ENCODE measurements around the gene PON1. TPM values are rescaled to one million over a fixed set of nuclear protein-coding genes. Genes with fewer than 3 reads are reported as not detected.

Gene PON1
- total and polyA plus RNA-seq, 12 donors = 0.54 to 103 (median 5.4) TPM; not detected in 2

DNA sequence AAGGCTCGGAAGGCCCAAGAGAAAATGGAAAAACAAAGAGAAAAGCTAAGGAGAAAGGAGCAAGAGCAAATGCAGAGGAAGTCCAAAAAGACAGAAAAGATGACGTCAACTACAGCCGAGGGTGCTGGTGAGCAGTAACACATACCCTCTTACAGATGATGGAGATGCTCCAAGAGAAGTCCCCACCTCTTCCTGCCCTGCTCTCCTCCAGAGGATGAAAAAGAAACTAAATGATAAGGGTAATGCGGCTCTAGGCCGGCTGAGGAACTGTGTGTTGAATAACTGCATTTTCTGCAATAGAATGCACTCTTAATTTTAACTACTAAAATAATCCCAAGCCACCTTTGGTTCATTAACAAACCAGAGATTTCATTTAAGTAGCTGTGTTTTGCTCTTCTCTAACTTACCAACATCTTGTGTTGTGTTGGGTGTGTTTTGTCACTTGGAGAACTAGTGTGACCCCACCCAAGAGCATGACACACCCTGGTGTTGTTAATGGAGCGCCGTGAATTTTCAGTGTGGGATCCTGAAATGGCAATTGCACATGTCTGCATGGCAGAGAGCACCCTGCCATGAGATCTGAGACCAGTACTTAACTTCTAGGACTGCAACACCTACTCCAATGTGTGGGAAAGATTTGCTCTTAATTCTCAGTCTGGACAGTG, 34.0 kb downstream of the PON1 start:
- WGBS, 4 donors = 92 to 99% (median 96%) methylated on average over 7 of the region's 7 CpGs
- H3K27me3 ChIP-seq = no peaks in the 10 kb centered on the region
- no peaks in the 10 kb centered on the region for H3K9me3 ChIP-seq (replicated peaks in 1 of 3)
- no peak overlapping the region for H3K27ac ChIP-seq
- no peaks in the 10 kb centered on the region for H3K4me1 ChIP-seq (replicated peaks in 1 of 2)
- TF ChIP-seq, protein P1, sequence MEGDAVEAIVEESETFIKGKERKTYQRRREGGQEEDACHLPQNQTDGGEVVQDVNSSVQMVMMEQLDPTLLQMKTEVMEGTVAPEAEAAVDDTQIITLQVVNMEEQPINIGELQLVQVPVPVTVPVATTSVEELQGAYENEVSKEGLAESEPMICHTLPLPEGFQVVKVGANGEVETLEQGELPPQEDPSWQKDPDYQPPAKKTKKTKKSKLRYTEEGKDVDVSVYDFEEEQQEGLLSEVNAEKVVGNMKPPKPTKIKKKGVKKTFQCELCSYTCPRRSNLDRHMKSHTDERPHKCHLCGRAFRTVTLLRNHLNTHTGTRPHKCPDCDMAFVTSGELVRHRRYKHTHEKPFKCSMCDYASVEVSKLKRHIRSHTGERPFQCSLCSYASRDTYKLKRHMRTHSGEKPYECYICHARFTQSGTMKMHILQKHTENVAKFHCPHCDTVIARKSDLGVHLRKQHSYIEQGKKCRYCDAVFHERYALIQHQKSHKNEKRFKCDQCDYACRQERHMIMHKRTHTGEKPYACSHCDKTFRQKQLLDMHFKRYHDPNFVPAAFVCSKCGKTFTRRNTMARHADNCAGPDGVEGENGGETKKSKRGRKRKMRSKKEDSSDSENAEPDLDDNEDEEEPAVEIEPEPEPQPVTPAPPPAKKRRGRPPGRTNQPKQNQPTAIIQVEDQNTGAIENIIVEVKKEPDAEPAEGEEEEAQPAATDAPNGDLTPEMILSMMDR (IDR thresholded peaks at IDR 0.05) = no peak
- no peak for TF ChIP-seq POLR2A (IDR thresholded peaks at IDR 0.05)
- no peak overlapping the region for H3K4me3 ChIP-seq
- H3K36me3 ChIP-seq (replicated peaks in 1 of 2) = no peaks in the 10 kb centered on the region
- intact Hi-C loops (cut with DNase I) = no loop called here
- DNase-seq = no peak

DNA sequence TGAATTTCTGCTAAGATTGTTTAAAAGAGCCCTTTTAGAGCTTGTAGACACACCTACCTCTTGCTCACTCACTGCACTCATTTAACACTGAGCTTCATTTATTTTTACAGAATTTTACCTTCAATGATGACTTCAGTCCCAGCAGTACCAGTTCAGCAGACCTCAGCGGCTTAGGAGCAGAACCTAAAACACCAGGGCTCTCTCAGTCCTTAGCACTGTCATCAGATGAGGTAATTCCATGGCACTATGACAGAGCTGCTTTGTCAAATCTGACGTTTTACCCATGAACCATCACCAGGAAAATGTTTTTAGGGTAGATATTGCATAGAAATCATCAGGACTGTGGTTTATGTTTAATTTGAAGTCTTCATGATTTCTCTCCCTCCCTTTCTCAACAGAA, 38.2 kb downstream of the PON1 start:
- TF ChIP-seq, protein P1 (IDR thresholded peaks at IDR 0.05) = no peak
- no peak for TF ChIP-seq POLR2A (IDR thresholded peaks at IDR 0.05)
- Histone ChIP-seq H3K4me3 (no peak overlapping the region), H3K27me3 (no peaks in the 10 kb centered on the region), H3K36me3 (replicated peaks in 1 of 2) (no peaks in the 10 kb centered on the region), H3K27ac (no peak overlapping the region), H3K4me1 (replicated peaks in 1 of 2) (no peaks in the 10 kb centered on the region), H3K9me3 (replicated peaks in 1 of 3) (no peaks in the 10 kb centered on the region)
- 62 to 76% (median 66%) methylated on average over 2 of the region's 2 CpGs for WGBS, 4 donors
- no peak for DNase-seq
- intact Hi-C loops (cut with DNase I) = no loop called here

DNA sequence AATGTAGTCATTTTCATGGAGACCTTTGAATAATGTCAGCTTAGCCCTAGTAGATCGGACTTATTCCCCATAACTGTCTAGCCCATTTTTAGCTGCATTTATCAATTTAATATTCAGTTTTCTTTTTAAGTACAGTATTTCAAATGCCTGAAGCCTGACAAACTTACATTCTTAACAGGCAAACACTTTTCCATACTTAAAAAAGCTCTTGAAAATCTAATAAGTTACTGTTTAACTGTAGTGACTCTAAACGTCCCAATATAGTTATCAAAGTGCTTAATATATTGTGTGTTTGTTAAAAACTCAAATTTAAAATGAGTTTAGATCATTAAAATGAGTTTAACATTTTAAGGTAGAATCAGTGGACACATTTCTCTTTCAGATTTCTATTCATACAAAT, 44.9 kb downstream of the PON1 start:
- intact Hi-C loops (cut with DNase I) = no loop called here
- 69 to 80% (median 75%) methylated on average over 2 of the region's 2 CpGs for WGBS, 4 donors
- no peaks in the 10 kb centered on the region for H3K36me3 ChIP-seq (replicated peaks in 1 of 2)

DNA sequence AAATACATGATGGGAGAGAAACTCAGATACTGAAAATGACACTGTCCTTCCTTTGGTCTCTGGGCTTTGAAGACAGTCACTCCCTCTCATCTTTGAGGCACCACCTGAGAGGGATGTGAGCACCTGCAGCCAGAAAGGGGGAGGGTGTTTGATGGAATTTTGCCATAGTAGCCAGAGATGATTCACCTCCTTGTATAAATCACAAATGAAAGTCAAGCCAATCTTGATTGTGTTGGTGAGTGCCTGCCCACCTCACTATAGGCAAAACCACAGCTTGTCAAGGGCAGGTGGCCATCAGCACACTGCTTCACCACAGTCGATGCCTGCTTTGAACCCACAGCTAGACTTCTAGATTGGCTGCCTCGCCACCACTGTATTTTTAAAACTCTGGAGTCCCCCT, 48.2 kb downstream of the PON1 start:
- Histone ChIP-seq H3K27me3 (no peaks in the 10 kb centered on the region), H3K4me3 (no peak overlapping the region), H3K9me3 (replicated peaks in 1 of 3) (no peaks in the 10 kb centered on the region), H3K27ac (no peak overlapping the region), H3K36me3 (replicated peaks in 1 of 2) (no peaks in the 10 kb centered on the region), H3K4me1 (replicated peaks in 1 of 2) (no peaks in the 10 kb centered on the region)
- intact Hi-C loops (cut with DNase I) = no loop called here
- DNase-seq = peak in 2 of 7 donors; percentile 14 to 19
- TF ChIP-seq, protein P1 (IDR thresholded peaks at IDR 0.05) = no peak
- TF ChIP-seq POLR2A (IDR thresholded peaks at IDR 0.05) = no peak
- 53 to 74% (median 67%) methylated on average over 2 of the region's 2 CpGs for WGBS, 4 donors

More for the DNA sequence above, 44.9 kb downstream of the PON1 start:
- Histone ChIP-seq H3K27ac (no peak overlapping the region), H3K27me3 (no peaks in the 10 kb centered on the region), H3K9me3 (replicated peaks in 1 of 3) (no peaks in the 10 kb centered on the region), H3K4me3 (no peak overlapping the region), H3K4me1 (replicated peaks in 1 of 2) (no peaks in the 10 kb centered on the region)
- TF ChIP-seq, protein P1 (IDR thresholded peaks at IDR 0.05) = no peak
- no peak for TF ChIP-seq POLR2A (IDR thresholded peaks at IDR 0.05)
- DNase-seq = no peak

Data from adrenal gland (tissue), 12 donors.